ENCODE data around the gene MAN2A2.
"Not testable (repeated sequence)": the region's sequence is repeated elsewhere in the genome, so short reads cannot be mapped to it uniquely, and the experiment has no call there.

Gene MAN2A2

DNA sequence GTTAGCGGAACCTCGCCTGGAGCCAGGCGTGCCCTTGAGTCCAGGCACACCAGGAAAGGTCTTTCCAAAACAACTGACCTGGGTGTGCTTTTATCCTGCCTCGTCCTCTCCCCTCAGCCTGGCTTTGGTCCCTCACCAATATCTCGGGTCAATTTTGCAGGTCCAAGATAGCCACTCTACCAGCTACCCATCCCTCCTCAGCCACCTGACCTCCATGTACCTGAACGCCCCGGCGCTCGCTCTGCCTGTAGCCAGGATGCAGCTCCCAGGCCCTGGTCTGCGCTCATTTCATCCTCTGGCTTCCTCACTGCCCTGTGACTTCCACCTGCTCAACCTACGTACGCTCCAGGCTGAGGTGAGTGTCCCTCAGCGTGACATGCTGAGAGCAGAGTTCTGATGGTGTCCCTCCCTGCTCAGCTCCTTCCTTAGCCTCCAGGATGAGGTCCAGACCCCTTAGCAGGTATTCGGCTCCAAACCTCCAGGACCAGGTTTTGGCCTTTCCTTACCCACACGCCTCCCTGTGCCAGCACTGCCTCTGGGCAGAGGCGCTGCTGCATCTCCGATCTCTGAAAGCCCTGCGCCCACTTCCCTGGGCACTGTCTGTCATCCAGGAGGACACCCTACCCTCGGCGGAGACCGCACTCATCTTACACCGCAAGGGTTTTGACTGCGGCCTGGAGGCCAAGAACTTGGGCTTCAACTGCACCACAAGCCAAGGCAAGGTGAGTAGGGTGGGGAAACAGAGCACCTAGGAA, 15.1 kb downstream of the MAN2A2 start:
- no peak for DNase-seq (ENCODE audit: low read depth)

DNA sequence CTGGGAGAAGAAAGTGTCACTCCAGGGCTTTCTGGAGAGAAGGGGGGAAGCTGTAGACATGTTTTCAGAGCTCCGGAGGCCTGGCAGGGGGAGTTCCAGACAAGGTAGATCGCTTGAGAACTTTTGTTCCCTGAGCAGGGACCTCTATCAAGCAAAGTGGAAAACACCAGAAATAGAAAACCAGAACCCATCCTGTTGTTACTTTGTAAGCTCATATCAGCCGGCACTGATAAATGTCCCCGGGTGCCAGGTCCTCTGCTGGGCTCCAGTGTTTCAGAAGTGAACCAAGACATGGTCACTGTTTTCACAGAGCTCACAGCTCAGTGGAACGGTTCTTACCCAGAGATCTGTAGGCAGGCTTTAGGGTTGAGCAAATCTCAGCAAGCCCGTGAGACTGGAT, 15.7 kb downstream of the MAN2A2 start:
- DNase-seq (ENCODE audit: low read depth) = no peak

DNA sequence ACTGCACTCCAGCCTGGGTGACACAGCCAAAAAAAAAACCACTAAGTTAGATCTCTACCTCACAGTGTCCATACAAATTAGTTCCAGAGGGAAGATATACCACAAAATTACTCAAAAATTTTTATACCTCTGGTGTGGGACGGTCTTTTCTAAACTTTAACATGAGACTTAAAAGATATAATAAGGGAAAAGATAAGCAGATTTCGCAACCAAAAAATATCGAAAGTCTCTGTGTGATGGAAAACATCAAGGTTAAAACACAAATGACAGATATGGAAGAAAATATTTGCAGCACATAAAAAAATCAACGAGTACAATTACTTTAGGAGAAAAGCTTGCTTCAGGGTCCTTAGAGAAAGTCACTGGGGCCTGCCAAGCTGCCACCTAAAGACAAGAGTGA, 18.8 kb downstream of the MAN2A2 start:
- DNase-seq (ENCODE audit: low read depth) = no peak

DNA sequence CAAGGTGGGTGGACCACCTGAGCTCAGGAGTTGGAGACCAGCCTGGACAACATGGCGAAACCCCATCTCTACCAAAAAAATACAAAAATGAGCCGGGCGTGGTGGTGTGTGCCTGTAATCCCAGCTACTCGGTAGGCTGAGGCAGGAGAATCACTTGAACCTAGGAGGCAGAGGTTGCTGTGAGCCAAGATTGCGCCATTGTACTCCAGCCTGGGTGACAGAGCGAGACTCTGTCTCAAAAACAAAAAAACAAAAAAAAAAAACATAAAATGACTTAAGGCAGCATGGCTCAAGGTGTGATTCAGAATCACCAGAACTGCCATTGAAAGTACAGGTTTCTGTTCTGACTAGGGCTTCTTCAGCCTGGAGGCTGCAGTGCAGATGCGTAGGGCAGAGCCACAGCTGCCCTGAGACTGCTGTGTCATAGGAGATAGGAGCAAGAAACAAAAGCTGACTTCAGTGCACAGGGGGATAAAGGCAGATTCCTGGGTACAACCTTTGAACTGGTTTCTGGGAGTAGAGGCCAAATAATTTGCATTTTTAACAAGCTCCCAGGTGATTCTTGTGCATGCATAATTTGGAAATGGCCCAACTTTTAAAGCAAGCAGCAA, 19.7 kb downstream of the MAN2A2 start:
- DNase-seq (ENCODE audit: low read depth) = not testable (repeated sequence)

DNA sequence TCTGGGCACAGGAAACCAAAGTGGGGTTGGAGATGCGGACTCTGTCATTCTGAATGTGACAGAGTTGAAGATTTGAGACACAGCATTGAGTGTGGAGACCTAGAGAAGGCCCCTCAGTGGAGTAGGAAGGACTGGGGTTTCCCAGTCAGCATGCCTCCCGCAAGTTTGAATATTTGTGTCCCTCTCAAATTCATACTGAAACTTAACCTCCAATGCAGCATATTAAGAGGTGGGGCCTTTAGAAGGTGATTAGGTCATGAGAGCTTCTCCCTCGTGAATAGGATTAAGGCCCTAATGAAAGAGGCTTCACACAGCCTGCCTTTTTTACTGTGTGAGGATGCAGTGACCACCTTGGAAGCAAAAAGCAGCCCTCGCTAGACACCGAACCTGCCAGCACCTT, 21.3 kb downstream of the MAN2A2 start:
- DNase-seq (ENCODE audit: low read depth) = no peak

DNA sequence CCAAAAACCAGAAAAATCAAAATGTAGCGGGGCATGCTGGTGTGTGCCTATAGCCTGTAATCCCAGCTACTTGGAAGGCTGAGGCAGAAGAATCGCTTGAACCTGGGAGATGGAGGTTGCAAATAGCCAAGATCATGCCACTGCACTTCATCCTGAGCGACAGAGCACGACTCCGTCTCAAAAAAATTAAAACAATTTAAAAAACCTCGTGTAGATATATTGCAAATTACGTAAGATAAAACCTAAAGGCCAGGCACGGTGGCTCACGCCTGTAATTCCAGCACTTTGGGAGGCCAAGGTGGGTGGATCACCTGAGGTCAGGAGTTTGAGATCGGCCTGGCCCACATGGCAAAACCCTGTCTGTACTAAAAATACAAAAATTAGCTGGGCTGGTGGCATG, 23.7 kb downstream of the MAN2A2 start:
- DNase-seq (ENCODE audit: low read depth) = not testable (repeated sequence)

DNA sequence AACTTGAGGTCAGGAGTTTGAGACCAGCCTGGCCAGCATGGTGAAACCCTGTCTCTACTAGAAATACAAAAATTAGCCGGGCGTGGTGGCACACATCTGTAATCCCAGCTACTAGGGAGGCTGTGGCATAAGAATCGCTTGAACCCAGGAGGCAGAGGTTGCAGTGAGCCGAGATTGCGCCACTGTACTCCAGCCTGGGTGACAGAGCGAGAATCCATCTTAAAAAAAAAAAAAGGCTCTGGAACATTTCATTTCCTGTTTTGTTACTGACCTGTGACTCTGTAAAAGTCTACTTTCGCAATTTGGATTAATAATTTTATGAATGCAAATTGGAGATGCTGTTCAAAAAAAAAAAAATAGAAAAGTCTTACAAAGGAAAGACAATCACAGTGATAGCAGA, 25.0 kb downstream of the MAN2A2 start:
- not testable (repeated sequence) for DNase-seq (ENCODE audit: low read depth)

DNA sequence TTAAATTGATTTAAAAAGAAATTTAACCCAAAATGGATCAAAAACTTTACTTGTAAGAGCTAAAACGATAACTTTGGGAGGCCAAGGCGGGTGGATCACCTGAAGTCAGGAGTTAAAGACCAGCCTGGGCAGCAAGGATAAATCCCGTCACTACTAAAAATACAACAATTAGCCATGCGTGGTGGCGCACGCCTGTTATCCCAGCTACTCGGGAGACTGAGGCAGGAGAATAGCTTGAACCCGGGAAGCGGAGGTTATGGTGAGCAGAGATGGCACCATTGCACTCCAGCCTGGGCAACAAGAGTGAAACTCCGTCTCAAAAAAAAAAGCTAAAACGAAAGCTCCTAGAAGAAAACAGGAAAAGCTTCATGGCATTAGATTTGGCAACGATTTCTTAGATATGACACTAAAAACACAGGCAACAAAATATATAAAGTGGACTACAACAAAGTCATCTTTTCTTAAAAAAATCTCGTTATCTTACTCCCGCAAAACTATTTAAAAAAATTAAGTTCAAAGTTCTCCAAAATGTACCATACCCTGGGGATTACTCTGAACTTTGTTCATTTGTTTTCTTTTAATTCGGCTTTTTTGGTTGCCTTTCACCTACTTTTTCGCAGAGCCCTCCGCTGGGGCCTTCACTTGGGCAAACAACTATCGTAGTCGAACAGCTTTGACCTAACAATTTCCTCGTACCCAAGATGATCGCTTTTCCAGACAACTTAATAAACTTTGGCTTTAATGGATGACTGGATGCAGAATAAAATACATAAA, 26.3 kb downstream of the MAN2A2 start:
- no peak for DNase-seq (ENCODE audit: low read depth)

DNA sequence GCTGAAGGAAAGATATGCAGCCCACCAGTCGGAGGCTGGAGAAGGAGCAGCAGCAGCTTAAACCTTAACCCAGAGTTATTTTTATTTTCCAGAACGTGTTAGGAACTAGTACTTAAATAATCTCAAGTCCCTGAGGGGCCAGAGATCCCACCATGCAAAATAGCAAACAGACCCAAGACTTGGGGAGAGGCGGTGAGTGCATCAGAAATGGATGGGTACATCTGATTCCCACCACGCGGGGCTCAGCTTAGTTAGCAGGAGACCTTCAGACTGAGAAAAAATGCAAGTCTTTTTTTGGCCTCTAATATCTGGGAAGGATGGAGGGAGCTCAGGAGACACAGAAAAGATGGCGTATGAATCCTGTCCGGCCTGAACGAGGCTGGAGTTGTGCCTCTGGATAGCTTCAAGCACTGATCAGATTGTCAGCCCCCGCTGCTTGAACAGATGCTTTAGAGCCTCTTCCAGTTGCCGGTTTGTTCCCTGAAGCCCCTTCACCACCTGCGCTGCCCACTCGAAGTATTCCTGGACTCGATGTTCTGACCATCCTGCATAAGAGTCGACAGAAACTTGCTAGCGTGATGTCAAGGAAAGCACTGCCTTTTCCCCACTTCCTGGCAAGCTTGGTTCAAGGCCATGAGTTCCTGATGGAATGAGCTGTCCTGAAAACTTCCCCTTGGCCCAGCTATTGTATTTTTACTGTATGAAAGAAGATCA, 27.9 kb downstream of the MAN2A2 start:
- DNase-seq (ENCODE audit: low read depth) = no peak

DNA sequence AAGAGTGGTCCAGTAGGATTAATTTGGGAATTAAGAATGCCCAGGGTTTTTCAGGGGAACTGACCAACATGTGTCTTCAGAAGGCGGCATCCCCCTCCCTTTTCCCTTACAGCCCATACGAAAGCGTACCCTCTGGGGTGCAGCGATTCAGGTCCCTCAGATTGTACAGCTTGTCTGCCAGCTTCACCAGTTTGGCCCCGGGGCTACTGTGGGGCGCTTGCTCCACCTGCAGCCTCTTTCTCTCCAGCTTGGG, 28.4 kb downstream of the MAN2A2 start:
- no peak for DNase-seq (ENCODE audit: low read depth)

DNA sequence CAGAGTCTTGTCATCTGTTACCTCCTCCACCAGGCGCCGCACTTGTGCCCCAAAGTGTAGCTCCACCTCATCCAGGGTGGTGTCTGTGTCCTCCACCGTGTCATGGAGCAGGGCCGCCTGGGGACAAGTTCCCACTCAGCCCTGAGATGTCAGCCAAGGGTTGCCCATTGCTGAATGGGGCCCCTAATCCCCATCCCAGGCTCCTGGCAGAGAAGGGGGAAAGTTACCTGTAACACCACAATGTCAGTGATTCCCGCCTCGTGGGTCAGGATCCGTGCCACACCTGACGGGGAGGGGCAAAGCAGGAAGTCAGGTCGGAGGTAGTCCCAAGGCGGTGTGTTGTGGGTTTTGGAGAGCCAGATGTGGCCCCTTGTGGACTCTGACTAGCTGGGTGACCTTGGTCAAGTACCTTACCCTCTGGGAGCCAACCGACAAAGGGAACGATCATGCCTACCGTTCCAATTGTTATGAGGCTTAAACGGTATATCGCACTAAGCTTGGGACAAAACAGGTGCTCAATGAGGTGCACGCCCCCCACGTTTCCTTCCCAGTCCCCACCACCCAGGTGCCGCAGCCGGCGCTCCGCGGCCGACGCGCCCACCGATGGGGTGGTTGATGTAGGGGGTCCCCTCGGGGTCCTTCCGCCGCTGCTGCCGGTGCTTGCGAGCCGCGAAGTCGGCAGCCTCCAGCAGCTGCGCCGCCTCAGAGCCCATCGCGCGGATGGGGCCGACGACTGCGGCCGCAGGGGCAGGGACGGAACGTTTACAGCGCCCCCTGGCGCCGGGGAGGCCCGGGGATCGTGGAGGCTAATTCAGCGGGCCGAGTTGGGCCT, 28.9 kb downstream of the MAN2A2 start, which contains the start of gene HDDC3:
Gene HDDC3 (minus strand): TSS at position 722 of the 832 bp plus-strand sequence. CDS start 9 bp downstream, at position 713.
- no peak for DNase-seq (ENCODE audit: low read depth)

DNA sequence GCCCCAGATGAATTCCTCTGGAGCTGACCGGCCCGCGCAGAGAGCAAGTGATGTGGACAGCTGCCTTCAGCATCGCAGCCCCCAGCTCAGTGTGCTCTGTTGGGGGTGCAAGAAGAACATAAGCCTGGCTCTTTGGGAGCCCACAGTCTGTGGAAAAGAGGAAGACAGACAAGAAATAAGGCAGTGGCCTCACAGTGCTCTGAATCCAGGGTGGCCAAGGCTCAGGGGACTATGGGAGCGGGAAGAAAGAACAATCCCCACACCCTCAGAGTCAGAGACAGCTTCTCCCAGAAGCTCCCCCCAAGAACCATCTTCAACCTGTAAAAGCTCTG, 29.5 kb downstream of the MAN2A2 start:
- no peak for DNase-seq (ENCODE audit: low read depth)

DNA sequence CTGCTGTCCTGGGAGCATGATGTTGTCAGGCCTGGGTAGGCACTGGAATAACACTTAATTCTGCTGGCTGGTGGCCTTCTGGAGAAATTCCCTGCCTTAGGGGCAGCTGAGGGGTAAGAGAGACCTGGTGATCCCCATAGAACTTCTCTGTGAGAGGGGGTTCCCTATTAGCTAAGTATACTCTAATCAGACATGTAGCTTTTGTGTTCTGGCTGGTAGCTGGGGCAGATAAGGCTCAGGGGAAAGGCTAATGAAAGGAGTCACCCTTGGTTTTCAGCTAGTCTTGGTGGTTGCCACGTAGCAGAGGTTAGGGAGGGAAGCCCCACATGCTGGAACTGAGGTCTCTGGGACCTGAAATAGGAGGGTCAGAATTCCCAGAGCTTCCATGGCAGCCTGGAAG, 30.2 kb downstream of the MAN2A2 start:
- DNase-seq (ENCODE audit: low read depth) = no peak

DNA sequence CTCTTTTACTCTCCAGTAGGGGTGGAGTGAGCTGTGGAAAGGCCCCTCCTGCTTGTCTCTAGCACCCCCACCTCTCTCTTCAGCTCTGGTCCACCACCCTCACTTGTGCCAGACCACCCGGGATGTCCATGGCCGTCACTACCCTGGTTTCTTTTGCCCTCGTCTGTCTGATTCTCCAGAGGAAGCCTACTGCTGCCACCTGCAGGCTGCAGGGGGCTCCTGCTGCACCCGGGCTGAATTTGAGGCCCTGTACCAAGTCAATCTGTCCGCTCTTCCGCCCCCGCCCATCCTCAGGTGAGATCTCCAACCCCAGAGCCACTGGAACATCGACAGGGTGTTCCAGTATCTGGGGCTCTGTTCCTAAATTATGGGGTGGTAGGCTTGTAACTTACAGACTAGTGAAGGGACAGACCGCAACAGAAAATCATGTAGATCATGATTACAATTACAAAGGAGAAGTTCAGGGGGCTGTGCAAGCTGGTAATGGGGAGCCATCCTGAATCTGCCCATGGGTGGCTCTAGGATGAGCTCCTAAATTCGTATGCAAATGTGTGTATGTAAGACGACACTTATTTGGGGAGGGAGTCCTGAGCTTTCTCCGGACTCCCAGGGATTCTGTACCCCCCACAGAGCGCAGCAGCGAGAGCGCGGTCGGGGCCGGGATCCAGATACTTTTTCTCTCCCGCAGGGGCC, 31.3 kb downstream of the MAN2A2 start:
- no peak for DNase-seq (ENCODE audit: low read depth)

DNA sequence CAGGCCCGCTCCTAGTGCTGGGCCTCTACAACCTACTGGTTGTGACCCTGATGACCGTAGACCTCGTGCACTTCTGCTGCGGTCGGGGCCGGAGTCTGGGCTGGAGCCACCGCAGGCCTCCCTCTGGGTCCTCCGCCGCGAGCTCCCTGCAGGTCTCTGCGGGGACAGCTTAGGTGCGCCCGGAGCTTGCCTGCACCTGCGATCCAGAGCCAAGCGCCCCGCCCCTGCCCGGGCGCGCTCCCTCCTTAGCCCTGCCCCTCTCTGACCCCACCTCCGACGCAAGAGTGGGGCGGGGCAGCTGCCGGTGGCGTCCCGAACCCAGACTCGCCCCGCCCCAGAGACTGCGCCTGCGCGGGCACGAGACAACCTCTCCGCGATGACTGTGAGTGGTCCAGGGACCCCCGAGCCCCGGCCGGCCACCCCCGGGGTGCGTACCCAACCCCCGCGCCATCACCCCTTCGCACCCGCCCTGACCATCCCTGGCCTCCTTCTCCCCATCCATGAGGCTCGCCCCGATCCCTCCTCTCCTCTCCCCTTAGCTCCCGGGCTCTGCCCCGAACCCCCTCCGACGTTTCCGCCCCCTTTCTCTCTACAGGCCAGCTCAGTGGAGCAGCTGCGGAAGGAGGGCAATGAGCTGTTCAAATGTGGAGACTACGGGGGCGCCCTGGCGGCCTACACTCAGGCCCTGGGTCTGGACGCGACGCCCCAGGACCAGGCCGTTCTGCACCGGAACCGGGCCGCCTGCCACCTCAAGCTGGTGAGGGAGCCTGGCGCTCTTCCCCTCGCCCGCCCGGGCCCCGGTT, 32.0 kb downstream of the MAN2A2 start, which contains the start of gene UNC45A:
Gene UNC45A (plus strand): TSS at position 337 of the 803 bp plus-strand sequence. CDS start 40 bp downstream, at position 377.
- no peak for DNase-seq (ENCODE audit: low read depth)

DNA sequence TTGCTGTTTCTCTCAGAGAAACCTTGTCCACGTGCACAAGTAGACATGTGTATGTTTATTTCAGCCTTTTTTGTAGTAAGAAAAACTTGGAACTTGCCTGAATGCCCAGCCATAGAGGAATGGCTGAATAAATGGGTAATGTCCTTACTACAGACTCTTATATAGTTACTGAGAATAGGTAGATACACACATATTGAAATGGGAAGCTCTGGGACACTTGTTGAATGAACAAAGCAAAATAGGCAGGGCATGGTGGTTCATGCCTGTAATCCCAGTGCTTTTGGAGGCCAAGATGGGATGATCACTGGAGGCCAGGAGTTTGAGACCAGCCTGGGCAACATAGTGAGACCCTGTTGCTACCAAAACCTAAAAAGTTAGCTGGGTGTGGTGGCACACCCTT, 33.7 kb downstream of the MAN2A2 start:
- DNase-seq (ENCODE audit: low read depth) = no peak

DNA sequence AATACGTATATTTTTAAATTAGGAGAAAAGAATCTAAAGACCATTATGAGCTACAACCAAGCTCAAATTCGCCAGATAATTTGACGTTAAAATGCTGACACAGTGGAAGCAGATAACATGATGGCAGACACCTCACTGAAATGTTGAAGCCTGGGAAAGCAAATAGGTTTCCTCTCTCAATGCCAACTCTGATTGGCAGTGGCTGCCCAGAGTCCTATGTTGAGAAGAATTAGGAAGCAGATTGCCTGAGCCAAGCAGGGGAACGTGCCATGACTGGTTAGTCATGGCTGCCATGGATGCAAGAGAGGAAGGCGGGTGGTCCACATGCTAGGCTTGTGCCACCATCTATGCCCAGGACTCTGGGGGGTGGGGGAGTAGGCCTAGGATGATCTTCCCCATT, 35.2 kb downstream of the MAN2A2 start:
- no peak for DNase-seq (ENCODE audit: low read depth)

DNA sequence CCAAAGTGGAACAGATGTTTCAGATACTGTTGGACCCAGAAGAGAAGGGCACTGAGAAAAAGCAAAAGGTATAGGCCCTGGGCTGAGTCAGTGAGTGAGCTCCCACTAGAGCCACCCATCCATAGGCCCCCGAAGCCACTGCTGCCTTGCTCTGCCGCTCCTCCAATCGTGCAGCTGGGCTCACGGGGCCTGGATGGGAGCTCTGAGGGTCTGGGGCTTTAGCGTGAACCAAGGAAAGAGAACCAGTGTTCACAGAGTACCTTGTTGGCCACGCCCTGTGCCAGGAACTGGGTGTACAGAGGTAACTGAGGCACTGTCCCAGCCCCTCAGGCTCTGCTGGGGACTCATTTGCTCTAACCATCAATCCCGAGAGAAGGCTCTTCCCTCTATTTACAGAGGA, 36.7 kb downstream of the MAN2A2 start:
- DNase-seq (ENCODE audit: low read depth) = no peak

DNA sequence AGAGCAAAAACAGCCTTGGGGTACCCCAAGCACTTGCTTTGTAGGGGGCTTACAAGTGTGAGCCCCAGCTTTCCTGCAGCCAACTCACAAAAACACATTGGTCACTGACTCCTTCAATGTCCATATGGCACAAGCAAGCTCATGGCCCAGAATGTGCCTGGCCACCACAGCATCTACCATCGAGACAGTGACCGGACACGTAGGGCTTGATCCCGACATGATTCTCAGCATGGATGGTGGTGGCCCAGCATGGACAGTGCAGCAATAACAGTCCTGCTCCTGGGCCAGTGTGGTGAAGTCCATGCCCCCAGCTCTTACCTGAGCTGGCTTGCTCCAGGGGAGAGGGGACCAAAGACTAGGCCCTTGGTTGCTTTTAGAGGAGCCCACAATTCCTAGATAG, 37.9 kb downstream of the MAN2A2 start:
- DNase-seq (ENCODE audit: low read depth) = no peak

DNA sequence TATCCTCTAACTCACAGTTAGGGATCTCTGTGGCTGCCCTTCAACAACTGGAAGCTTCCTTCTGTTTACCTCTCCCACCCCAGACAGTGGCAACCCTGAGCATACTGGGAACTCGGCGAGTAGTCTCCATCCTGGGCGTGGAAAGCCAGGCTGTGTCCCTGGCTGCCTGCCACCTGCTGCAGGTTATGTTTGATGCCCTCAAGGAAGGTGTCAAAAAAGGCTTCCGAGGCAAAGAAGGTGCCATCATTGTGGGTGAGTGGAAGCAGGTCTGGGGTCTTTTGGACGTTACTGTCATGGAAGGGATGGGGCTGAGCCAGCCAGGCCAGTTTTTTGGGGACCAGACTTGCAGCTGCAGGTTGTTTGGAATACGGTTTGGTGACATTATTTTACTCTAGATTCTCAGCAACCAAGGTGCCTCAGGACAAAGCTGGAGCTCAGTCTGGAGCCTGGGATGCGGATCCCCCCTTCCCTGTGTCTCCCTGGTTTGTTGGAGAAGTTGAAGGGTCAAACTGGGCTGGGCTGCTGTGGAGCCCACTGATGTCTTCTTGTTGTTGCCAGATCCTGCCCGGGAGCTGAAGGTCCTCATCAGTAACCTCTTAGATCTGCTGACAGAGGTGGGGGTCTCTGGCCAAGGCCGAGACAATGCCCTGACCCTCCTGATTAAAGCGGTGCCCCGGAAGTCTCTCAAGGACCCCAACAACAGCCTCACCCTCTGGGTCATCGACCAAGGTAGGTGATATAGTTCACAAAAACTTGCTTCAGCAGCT, 39.4 kb downstream of the MAN2A2 start:
- no peak for DNase-seq (ENCODE audit: low read depth)
